HL-60 (cell line): Measurements from ENCODE around the gene ENTPD3.

ENCODE experiments used
- DNase-seq, 2 experiments: peaks; one replicate each; pipeline ENCODE4 v3.0.0-alpha.2; 2010 to 2020; ENCODE audit warnings: low read depth in 1 of 2, low spot score in 1 of 2
- H3K27ac ChIP-seq: fragments of 250-450 bp; sonication (Bioruptor Pico); replicated peaks from 2 replicates; pipeline ENCODE4 v1.5.1; 2020; ENCODE audit warnings: mild to moderate bottlenecking, moderate library complexity
- H3K27me3 ChIP-seq: fragments of 250-450 bp; sonication (Bioruptor Pico); 2 replicates; pipeline ENCODE4 v1.5.1; 2021; ENCODE audit warnings: mild to moderate bottlenecking, moderate library complexity; ENCODE audit not compliant: insufficient read depth, poor library complexity, severe bottlenecking
- H3K4me3 ChIP-seq: replicated peaks from 2 replicates; pipeline ENCODE4 v1.5.1; 2011; ENCODE audit warnings: mild to moderate bottlenecking, control low read depth, low read length; ENCODE audit not compliant: insufficient read depth
- GABPA ChIP-seq: IDR thresholded peaks from 2 replicates; pipeline ENCODE4 v1.6.1; 2012; ENCODE audit warnings: low read depth
- POLR2AphosphoS5 ChIP-seq: IDR thresholded peaks from 2 replicates; pipeline ENCODE4 v1.6.1; 2012; ENCODE audit warnings: low read depth
- REST ChIP-seq: IDR thresholded peaks from 2 replicates; pipeline ENCODE4 v1.6.1; 2012; ENCODE audit warnings: low read depth; ENCODE audit not compliant: insufficient replicate concordance
- SPI1 ChIP-seq: IDR thresholded peaks from 2 replicates; pipeline ENCODE4 v1.6.1; 2012; ENCODE audit warnings: low read depth, mild to moderate bottlenecking, borderline replicate concordance
- TF ChIP-seq, protein P1 (sequence below): IDR thresholded peaks from one replicate; pipeline ENCODE4 v1.5.1; 2011; ENCODE audit warnings: low read length, control low read depth, inconsistent platforms; ENCODE audit not compliant: insufficient read depth

ENTPD3 gene

GRCh38 chr3:40387895-40388254, 891 bp downstream of the ENTPD3 start:
- Histone ChIP-seq H3K27me3 (peaks cover 11% of the 10 kb centered on the region), H3K27ac (no peak overlapping the region), H3K4me3 (no peak overlapping the region)
- no peak for DNase-seq
- no peak for TF ChIP-seq REST
- no peak for TF ChIP-seq GABPA
- TF ChIP-seq SPI1, result no peak
- TF ChIP-seq, protein P1, sequence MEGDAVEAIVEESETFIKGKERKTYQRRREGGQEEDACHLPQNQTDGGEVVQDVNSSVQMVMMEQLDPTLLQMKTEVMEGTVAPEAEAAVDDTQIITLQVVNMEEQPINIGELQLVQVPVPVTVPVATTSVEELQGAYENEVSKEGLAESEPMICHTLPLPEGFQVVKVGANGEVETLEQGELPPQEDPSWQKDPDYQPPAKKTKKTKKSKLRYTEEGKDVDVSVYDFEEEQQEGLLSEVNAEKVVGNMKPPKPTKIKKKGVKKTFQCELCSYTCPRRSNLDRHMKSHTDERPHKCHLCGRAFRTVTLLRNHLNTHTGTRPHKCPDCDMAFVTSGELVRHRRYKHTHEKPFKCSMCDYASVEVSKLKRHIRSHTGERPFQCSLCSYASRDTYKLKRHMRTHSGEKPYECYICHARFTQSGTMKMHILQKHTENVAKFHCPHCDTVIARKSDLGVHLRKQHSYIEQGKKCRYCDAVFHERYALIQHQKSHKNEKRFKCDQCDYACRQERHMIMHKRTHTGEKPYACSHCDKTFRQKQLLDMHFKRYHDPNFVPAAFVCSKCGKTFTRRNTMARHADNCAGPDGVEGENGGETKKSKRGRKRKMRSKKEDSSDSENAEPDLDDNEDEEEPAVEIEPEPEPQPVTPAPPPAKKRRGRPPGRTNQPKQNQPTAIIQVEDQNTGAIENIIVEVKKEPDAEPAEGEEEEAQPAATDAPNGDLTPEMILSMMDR, result no peak
- TF ChIP-seq POLR2AphosphoS5, result no peak

DNA sequence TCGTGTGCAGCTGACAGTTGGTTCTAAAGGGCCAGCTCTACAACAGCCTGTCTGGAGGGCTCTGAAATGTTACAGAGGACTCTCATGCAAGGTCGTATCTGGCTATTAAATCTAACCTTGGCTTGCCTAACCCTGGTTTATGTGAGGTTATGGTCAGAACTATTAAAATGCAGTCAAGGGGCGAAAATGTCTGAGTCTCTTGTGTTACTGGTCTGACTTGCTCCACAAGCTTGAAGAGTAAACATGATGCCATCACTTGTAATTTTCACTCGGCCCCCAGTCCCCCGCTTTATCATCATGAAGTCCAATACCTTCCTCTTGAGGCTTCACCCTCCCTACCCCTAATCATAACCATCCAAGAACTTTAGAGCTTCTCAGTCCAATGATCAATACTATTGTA, 9.4 kb downstream of the ENTPD3 start:
- no peak for DNase-seq
- no peaks in the 10 kb centered on the region for H3K27me3 ChIP-seq
- TF ChIP-seq POLR2AphosphoS5, result no peak
- no peak overlapping the region for H3K4me3 ChIP-seq
- H3K27ac ChIP-seq, result no peak overlapping the region

GRCh38 chr3:40397129-40397528, 10.1 kb downstream of the ENTPD3 start:
- DNase-seq, result no peak
- TF ChIP-seq, protein P1, result no peak
- TF ChIP-seq SPI1, result no peak
- TF ChIP-seq REST, result no peak
- TF ChIP-seq GABPA, result no peak
- no peak for TF ChIP-seq POLR2AphosphoS5
- no peak overlapping the region for H3K27ac ChIP-seq

GRCh38 chr3:40397912-40398311, 10.9 kb downstream of the ENTPD3 start:
- Histone ChIP-seq H3K4me3 (no peak overlapping the region), H3K27ac (no peak overlapping the region), H3K27me3 (no peaks in the 10 kb centered on the region)
- no peak for DNase-seq
- no peak for TF ChIP-seq GABPA
- TF ChIP-seq, protein P1, result no peak
- TF ChIP-seq POLR2AphosphoS5, result no peak
- TF ChIP-seq REST, result no peak
- TF ChIP-seq SPI1, result no peak

More at GRCh38 chr3:40397129-40397528, 10.1 kb downstream of the ENTPD3 start:
- no peaks in the 10 kb centered on the region for H3K27me3 ChIP-seq
- H3K4me3 ChIP-seq, result no peak overlapping the region
